ENCODE data around the gene P2RY6.

Gene P2RY6

DNA sequence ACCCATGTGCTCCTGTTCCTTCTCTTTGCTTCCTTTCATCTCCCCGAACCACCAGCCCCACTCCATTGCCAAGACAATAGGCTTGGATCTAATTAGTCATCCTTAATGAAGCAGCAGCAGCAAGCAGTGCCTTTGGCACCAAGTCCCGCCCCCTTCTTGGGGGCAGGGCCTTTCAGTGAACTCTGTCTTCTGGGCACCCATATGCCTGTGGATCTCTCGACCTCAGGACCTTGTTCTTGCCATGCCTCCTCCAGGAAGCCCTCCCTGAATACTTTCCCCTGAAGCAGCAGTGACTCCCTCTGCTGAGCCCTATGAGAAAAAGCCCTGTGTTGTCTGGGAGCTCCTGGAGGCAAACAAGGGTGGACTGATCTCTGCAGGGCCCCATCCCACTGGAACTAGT, 68.0 kb downstream of the P2RY6 start:
- no peak for DNase-seq

GRCh38 chr11:73342633-73343032, 70.5 kb downstream of the P2RY6 start:
- no peak for DNase-seq

DNA sequence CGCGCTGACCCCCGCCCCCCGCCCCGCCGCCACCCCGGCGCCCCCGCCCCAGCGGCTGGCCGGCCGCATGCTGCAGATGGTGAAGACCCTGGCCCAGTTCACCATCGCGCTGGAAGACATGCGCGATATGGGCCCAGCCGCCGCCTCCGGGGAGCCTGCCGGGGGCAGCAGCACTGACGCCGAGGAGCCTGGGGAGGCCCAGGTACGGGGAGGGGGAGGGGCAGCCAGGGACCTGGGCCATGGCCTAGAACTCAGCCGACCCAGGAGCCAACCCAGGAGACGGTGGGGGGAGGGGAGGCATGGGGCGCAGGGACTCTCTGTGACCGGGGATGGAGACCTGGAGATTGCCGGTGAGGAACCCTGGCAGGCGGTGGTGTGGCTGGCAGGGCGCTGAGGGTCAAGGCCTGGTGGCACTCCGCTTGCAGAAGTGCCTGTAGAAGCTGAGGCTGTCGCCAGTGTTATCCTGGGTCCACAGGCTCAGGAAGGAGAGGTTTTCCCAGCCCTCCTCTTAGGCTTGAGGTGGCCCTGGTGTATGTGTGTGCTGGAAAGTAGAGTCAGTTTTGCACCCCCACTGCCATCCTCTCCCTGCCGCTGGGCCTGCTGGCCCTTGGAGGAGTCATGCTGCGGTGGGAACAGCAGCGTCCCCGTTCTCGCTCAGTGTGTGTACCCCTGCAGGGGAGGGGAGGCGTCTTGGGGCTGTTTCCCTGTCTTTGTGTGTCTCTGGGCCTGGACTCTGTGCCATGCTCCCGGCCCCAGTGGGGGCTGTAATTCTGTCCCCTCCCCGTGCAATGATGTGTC, 71.1 kb downstream of the P2RY6 start:
- no peak for DNase-seq

- DNase-seq: no peak
Measured at GRCh38 chr11:73344191-73344607, 72.1 kb downstream of the P2RY6 start.

GRCh38 chr11:73345481-73346160, 73.5 kb downstream of the P2RY6 start:
- no peak for DNase-seq

GRCh38 chr11:73346186-73346935, 74.2 kb downstream of the P2RY6 start:
- no peak for DNase-seq

- DNase-seq: no peak
Measured at GRCh38 chr11:73347067-73347466, 74.9 kb downstream of the P2RY6 start.

Data from DMS153 (cell line).